ENCODE measurements around the gene THADA.

DNA sequence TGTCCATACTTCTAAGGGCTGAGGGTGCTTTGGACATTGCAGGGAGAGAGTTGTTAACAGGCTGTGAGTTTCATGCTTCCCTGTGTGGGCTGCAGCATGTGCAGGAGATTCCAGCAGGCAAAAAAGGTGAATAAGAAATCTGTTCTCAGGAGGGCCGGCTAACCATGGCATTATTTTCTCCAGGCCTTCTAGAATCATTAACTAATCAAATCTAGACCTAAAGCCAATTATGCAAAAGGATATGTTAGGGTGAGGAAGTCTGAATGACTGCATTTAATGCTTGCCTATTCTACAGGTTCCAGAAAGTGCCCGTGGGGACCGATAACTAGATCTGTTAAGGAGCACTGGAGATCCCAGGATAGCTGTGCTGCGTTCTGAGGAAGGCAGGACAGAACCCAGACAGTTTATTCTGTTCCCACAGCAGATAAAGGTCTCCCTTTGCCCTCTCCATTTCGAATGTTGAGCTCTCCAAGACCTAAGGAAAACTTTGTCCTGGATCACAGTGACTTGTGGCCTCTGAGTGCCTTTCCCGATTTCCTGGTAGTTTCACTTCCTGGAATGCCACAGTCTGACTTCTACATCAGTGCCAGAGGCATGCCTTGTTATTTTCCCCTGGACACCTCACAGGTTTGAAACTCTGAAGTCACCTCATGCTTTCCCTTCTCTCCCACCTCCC is 319.4 kb downstream of the THADA start:
- TF ChIP-seq, protein P1, sequence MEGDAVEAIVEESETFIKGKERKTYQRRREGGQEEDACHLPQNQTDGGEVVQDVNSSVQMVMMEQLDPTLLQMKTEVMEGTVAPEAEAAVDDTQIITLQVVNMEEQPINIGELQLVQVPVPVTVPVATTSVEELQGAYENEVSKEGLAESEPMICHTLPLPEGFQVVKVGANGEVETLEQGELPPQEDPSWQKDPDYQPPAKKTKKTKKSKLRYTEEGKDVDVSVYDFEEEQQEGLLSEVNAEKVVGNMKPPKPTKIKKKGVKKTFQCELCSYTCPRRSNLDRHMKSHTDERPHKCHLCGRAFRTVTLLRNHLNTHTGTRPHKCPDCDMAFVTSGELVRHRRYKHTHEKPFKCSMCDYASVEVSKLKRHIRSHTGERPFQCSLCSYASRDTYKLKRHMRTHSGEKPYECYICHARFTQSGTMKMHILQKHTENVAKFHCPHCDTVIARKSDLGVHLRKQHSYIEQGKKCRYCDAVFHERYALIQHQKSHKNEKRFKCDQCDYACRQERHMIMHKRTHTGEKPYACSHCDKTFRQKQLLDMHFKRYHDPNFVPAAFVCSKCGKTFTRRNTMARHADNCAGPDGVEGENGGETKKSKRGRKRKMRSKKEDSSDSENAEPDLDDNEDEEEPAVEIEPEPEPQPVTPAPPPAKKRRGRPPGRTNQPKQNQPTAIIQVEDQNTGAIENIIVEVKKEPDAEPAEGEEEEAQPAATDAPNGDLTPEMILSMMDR (conservative IDR thresholded peaks at IDR 0.05 in 1 of 2, IDR thresholded peaks at IDR 0.05 in 1 of 2; ENCODE audit: low read depth in 1 of 2, low read length in 2 of 2) = no peak
- TF ChIP-seq EZH2 (IDR thresholded peaks at IDR 0.05; ENCODE audit: low read length, missing control alignments) = no peak
